ENCODE measurements around the gene GCNT3. TPM values are rescaled to one million over a fixed set of nuclear protein-coding genes. Genes with fewer than 3 reads are reported as not detected.

The GCNT3 gene
- total and polyA plus RNA-seq, 2 donors (not counting 3 experiments of a cell fraction or from before 2014, with no cell fraction given): not detected

GRCh38 chr15:59616379-59616778, 4.8 kb downstream of the GCNT3 start:
- CTCF ChIA-PET: interaction anchor here (1.4 kb wide), 1 partner anchor 17 kb away, joined by 3 read pairs; no protein-coding TSS in a partner anchor
- POLR2A ChIA-PET: no interaction called here

GRCh38 chr15:59618406-59618805, 6.8 kb downstream of the GCNT3 start:
- Histone ChIP-seq H3K79me2 (ENCODE audit: control insufficient read depth, insufficient read depth, low read length) (no peaks in the 10 kb centered on the region), H3K27me3 (ENCODE audit: control insufficient read depth in 2 of 2, insufficient read depth in 2 of 2, low read length in 2 of 2) (peaks cover 11 to 23% of the 10 kb centered on the region in 2 experiments), H3K4me2 (ENCODE audit: insufficient read depth, low read length) (no peak overlapping the region), H3K4me3 (replicated peaks in 1 of 3; ENCODE audit: insufficient read depth in 1 of 3, low read depth in 1 of 3, low read length in 3 of 3) (no peak overlapping the region), H4K20me1 (replicated peaks; ENCODE audit: control insufficient read depth, extremely low read depth, insufficient read depth, low read length) (no peaks in the 10 kb centered on the region), H3K27ac (ENCODE audit: insufficient read depth, low read depth, low read length) (no peak overlapping the region), H3K9ac (replicated peaks; ENCODE audit: extremely low read depth, insufficient read depth, low read length) (no peak overlapping the region), H2AFZ (ENCODE audit: low read depth, low read length) (no peak overlapping the region), H3K36me3 (ENCODE audit: control insufficient read depth in 2 of 2, extremely low read depth in 1 of 2, insufficient read depth in 2 of 2, low read length in 2 of 2) (no peaks in the 10 kb centered on the region), H3K4me1 (ENCODE audit: control insufficient read depth, extremely low read depth, insufficient read depth, low read length) (peaks cover 8% of the 10 kb centered on the region), H3K9me3 (replicated peaks; ENCODE audit: control insufficient read depth, insufficient read depth, low read length) (no peaks in the 10 kb centered on the region), H3K9me1 (replicated peaks; ENCODE audit: control insufficient read depth, extremely low read depth, insufficient read depth, low read length) (no peaks in the 10 kb centered on the region)
- no TSS peak for BruUV-seq (replicated peaks)
- FAIRE-seq: no peak
- intact Hi-C loops (cut with micrococcal nuclease): no loop called here
- ChIA-PET POLR2A (no interaction called here), CTCF (interaction anchor here (1.0 kb wide), 1 partner anchor 86 kb away, joined by 3 read pairs; no protein-coding TSS in a partner anchor)
- dilution Hi-C loops (cut with MboI; ENCODE audit: extremely low pct_ligation_motif_present, low sequenced_read_pairs): no loop called here
- TF ChIP-seq EZH2 (IDR thresholded peaks at IDR 0.05; ENCODE audit: borderline replicate concordance, low read depth, low read length, severe bottlenecking) (no peak), CTCF (IDR thresholded peaks at IDR 0.05; ENCODE audit: extremely low read depth in 1 of 2, insufficient read depth in 1 of 2, low read depth in 1 of 2, low read length in 2 of 2) (no peak), MYC (IDR thresholded peaks at IDR 0.05; ENCODE audit: low read depth, low read length) (no peak), MAX (IDR thresholded peaks at IDR 0.05; ENCODE audit: insufficient read depth, insufficient read length) (no peak), FOS (IDR thresholded peaks at IDR 0.05; ENCODE audit: borderline replicate concordance, insufficient read depth, low read length) (no peak), GATA2 (IDR thresholded peaks at IDR 0.05; ENCODE audit: insufficient read depth, insufficient read length, low read depth, low read length) (no peak), JUN (IDR thresholded peaks at IDR 0.05; ENCODE audit: borderline replicate concordance, insufficient read depth, insufficient read length, low read depth) (no peak), POLR2A (IDR thresholded peaks at IDR 0.05; ENCODE audit: low read depth, low read length) (no peak), POLR2AphosphoS5 (IDR thresholded peaks at IDR 0.05; ENCODE audit: insufficient read depth, low read depth, low read length) (no peak)
- DNase-seq (ENCODE audit: low read depth, low spot score): no peak

More at GRCh38 chr15:59616379-59616778, 4.8 kb downstream of the GCNT3 start:
- Histone ChIP-seq H3K9me3 (replicated peaks; ENCODE audit: control insufficient read depth, insufficient read depth, low read length) (no peaks in the 10 kb centered on the region), H3K9me1 (replicated peaks; ENCODE audit: control insufficient read depth, extremely low read depth, insufficient read depth, low read length) (no peaks in the 10 kb centered on the region), H3K9ac (replicated peaks; ENCODE audit: extremely low read depth, insufficient read depth, low read length) (no peak overlapping the region), H4K20me1 (replicated peaks; ENCODE audit: control insufficient read depth, extremely low read depth, insufficient read depth, low read length) (no peaks in the 10 kb centered on the region), H3K4me3 (replicated peaks in 1 of 3; ENCODE audit: insufficient read depth in 1 of 3, low read depth in 1 of 3, low read length in 3 of 3) (no peak overlapping the region), H3K36me3 (ENCODE audit: control insufficient read depth in 2 of 2, extremely low read depth in 1 of 2, insufficient read depth in 2 of 2, low read length in 2 of 2) (no peaks in the 10 kb centered on the region), H3K27me3 (ENCODE audit: control insufficient read depth in 2 of 2, insufficient read depth in 2 of 2, low read length in 2 of 2) (peaks cover 11 to 27% of the 10 kb centered on the region in 2 experiments), H3K4me1 (ENCODE audit: control insufficient read depth, extremely low read depth, insufficient read depth, low read length) (peaks cover 8% of the 10 kb centered on the region), H3K27ac (ENCODE audit: insufficient read depth, low read depth, low read length) (no peak overlapping the region), H3K4me2 (ENCODE audit: insufficient read depth, low read length) (no peak overlapping the region), H3K79me2 (ENCODE audit: control insufficient read depth, insufficient read depth, low read length) (no peaks in the 10 kb centered on the region), H2AFZ (ENCODE audit: low read depth, low read length) (no peak overlapping the region)
- no peak for TF ChIP-seq POLR2A (IDR thresholded peaks at IDR 0.05; ENCODE audit: low read depth, low read length)
- TF ChIP-seq JUN (IDR thresholded peaks at IDR 0.05; ENCODE audit: borderline replicate concordance, insufficient read depth, insufficient read length, low read depth): no peak
- no peak for TF ChIP-seq GATA2 (IDR thresholded peaks at IDR 0.05; ENCODE audit: insufficient read depth, insufficient read length, low read depth, low read length)
- no peak for TF ChIP-seq EZH2 (IDR thresholded peaks at IDR 0.05; ENCODE audit: borderline replicate concordance, low read depth, low read length, severe bottlenecking)
- DNase-seq (ENCODE audit: low read depth, low spot score): no peak
- no TSS peak for BruUV-seq (replicated peaks)
- FAIRE-seq: no peak
- dilution Hi-C loops (cut with MboI; ENCODE audit: extremely low pct_ligation_motif_present, low sequenced_read_pairs) (no loop called here), intact Hi-C loops (cut with micrococcal nuclease) (no loop called here)

Measured in endothelial cell of umbilical vein (primary cell).